Stimulated activated CD8-positive, alpha-beta memory T cell treated with anti-CD3 and anti-CD28 coated beads, Interleukin-12 subunit alpha, Interleukin-12 subunit beta, amount 100 ng/mL, for 24 hours (primary cell): ENCODE measurements around the gene MRPL48.
"Not testable (repeated sequence)": the region's sequence is repeated elsewhere in the genome, so short reads cannot be mapped to it uniquely, and the experiment has no call there.

ENCODE experiments used
- DNase-seq: peaks from one replicate; pipeline ENCODE4 v3.0.0-alpha.2; 2020; ENCODE audit errors: extremely low read depth

The MRPL48 gene

GRCh38 chr11:73839123-73839457 lies 51.4 kb downstream of the MRPL48 start:
- DNase-seq = no peak

- DNase-seq = no peak
These were observed 63.5 kb downstream of the MRPL48 start for GRCh38 chr11:73851046-73851764.

GRCh38 chr11:73852049-73852448 lies 64.4 kb downstream of the MRPL48 start:
- DNase-seq = no peak

- no peak for DNase-seq
These were observed 67.0 kb downstream of the MRPL48 start for GRCh38 chr11:73854680-73855079.

GRCh38 chr11:73856031-73856567 lies 68.4 kb downstream of the MRPL48 start:
- no peak for DNase-seq

GRCh38 chr11:73859671-73860070 lies 72.0 kb downstream of the MRPL48 start:
- no peak for DNase-seq

- no peak for DNase-seq
These were observed 72.5 kb downstream of the MRPL48 start for GRCh38 chr11:73860202-73860601.

GRCh38 chr11:73862986-73863385 lies 75.3 kb downstream of the MRPL48 start:
- no peak for DNase-seq

- DNase-seq = no peak
These were observed 78.5 kb downstream of the MRPL48 start for GRCh38 chr11:73866095-73866579.

- DNase-seq = no peak
These were observed 78.9 kb downstream of the MRPL48 start for GRCh38 chr11:73866586-73866996.

- DNase-seq = no peak
These were observed 81.8 kb downstream of the MRPL48 start for GRCh38 chr11:73869332-73869949.

GRCh38 chr11:73870261-73870660 lies 82.6 kb downstream of the MRPL48 start:
- no peak for DNase-seq

- no peak for DNase-seq
These were observed 85.2 kb downstream of the MRPL48 start for GRCh38 chr11:73872749-73873357.

- no peak for DNase-seq
These were observed 87.7 kb downstream of the MRPL48 start for GRCh38 chr11:73875380-73875779.

GRCh38 chr11:73875840-73876239 lies 88.2 kb downstream of the MRPL48 start:
- no peak for DNase-seq

GRCh38 chr11:73876424-73877310 lies 89.0 kb downstream of the MRPL48 start, which contains the start of the genes COA4 and PAAF1:
TSS of gene COA4 (minus strand) at chr11:73876846. CDS start at chr11:73873378, 3,468 bp downstream.
TSS of gene PAAF1 (plus strand) at chr11:73876999. CDS start at chr11:73877022, 23 bp downstream.
- peak; percentile 87 for DNase-seq

GRCh38 chr11:73878771-73879170 lies 91.1 kb downstream of the MRPL48 start:
- no peak for DNase-seq

GRCh38 chr11:73880449-73880848 lies 92.8 kb downstream of the MRPL48 start:
- not testable (repeated sequence) for DNase-seq

- no peak for DNase-seq
These were observed 96.2 kb downstream of the MRPL48 start for GRCh38 chr11:73883856-73884255.

GRCh38 chr11:73888244-73888643 lies 100.6 kb downstream of the MRPL48 start:
- DNase-seq = no peak

- DNase-seq = no peak
These were observed 101.3 kb downstream of the MRPL48 start for GRCh38 chr11:73889019-73889418.

- DNase-seq = no peak
These were observed 101.9 kb downstream of the MRPL48 start for GRCh38 chr11:73889536-73889935.
